GM12878 (cell line): ENCODE data around the gene PTBP3. TPM values are rescaled to one million over a fixed set of nuclear protein-coding genes. Genes with fewer than 3 reads are reported as not detected.

Source experiments
- ATAC-seq: fragments of 200-7000 bp; cut with Tn5 transposase; 3 replicates; pipeline ENCODE4 v1.9.1; 2020; ENCODE audit warnings: mild to moderate bottlenecking, moderate library complexity
- BruUV-seq: library from RNA; stranded (reverse); fragments of 400-500 nt; replicated peaks from 2 replicates; lab custom pipeline; 2021; lab: Mats Ljungman, UMichigan
- CTCF ChIA-PET: fragments of 300-600 bp; sonication (Branson Sonifier 250); formaldehyde crosslinking; extraction: SDS; loops from one replicate; lab custom pipeline; 2021; ENCODE audit warnings: inconsistent platforms; lab: Yijun Ruan, JAX
- POLR2A ChIA-PET: fragments of 350-600 bp; formaldehyde crosslinking; extraction: SDS; loops from one replicate; lab custom pipeline; 2021; ENCODE audit warnings: inconsistent platforms; lab: Charles Lee
- RAD21 ChIA-PET: fragments of 300-600 bp; sonication (Branson Sonifier 250); formaldehyde crosslinking; loops from one replicate; lab custom pipeline; 2023; ENCODE audit warnings: antibody characterized with exemption; ENCODE audit not compliant: unreplicated experiment; lab: Charles Lee
- SMC1A ChIA-PET: fragments of 300-600 bp; sonication (Branson Sonifier 250); formaldehyde crosslinking; loops from one replicate; lab custom pipeline; 2023; ENCODE audit not compliant: unreplicated experiment, uncharacterized antibody; lab: Charles Lee
- DNase-seq: peaks from one replicate; pipeline ENCODE4 v3.0.0-alpha.2; 2011; ENCODE audit warnings: low read depth, low spot score
- FAIRE-seq: peaks from 3 replicates; lab custom pipeline; 2011; peaks lifted over from hg19 to GRCh38; lab: Jason Lieb, UNC
- H2AFZ ChIP-seq: 2 replicates; pipeline ENCODE4 v1.6.0; 2011; ENCODE audit warnings: low read depth, low read length, control low read depth; ENCODE audit not compliant: control insufficient read depth
- H3K27ac ChIP-seq: 2 replicates; pipeline ENCODE4 v1.5.1; 2011; ENCODE audit warnings: control low read depth; ENCODE audit not compliant: control insufficient read depth, insufficient read depth
- H3K27me3 ChIP-seq, 2 experiments: replicated peaks in 1 of 2; 2 replicates each; pipeline versions ENCODE4 v1.6.0 to v1.6.1; 2011; ENCODE audit warnings: low read length in 1 of 2; ENCODE audit not compliant: control insufficient read depth in 2 of 2, insufficient read depth in 2 of 2
- H3K36me3 ChIP-seq, 2 experiments: 2 replicates each; pipeline ENCODE4 v1.5.1; 2011; ENCODE audit warnings: low read length in 1 of 2; ENCODE audit not compliant: control insufficient read depth in 2 of 2, insufficient read depth in 2 of 2
- H3K4me1 ChIP-seq: 2 replicates; pipeline ENCODE4 v1.6.1; 2011; ENCODE audit warnings: mild to moderate bottlenecking, low read length, moderate library complexity, mixed read lengths; ENCODE audit not compliant: control insufficient read depth, insufficient read depth
- H3K4me2 ChIP-seq: 2 replicates; pipeline ENCODE4 v1.6.0; 2011; ENCODE audit warnings: control low read depth; ENCODE audit not compliant: control insufficient read depth, insufficient read depth
- H3K4me3 ChIP-seq: fragments of 200-600 bp; sonication (generic); 2 replicates; pipeline ENCODE4 v1.5.1; 2016
- H3K79me2 ChIP-seq: 2 replicates; pipeline ENCODE4 v1.6.0; 2011; ENCODE audit warnings: low read length; ENCODE audit not compliant: control insufficient read depth, insufficient read depth
- H3K9ac ChIP-seq: 2 replicates; pipeline ENCODE4 v1.8.0; 2011; ENCODE audit warnings: low read length, control low read depth, mixed read lengths; ENCODE audit not compliant: control insufficient read depth, insufficient read depth
- H3K9me3 ChIP-seq: replicated peaks from 3 replicates; pipeline ENCODE4 v1.5.1; 2011; ENCODE audit warnings: mild to moderate bottlenecking, low read length; ENCODE audit not compliant: control insufficient read depth, insufficient read depth
- H4K20me1 ChIP-seq: 2 replicates; pipeline ENCODE4 v1.6.0; 2011; ENCODE audit not compliant: control insufficient read depth, insufficient read depth
- BCL11A ChIP-seq: IDR thresholded peaks from 2 replicates; pipeline ENCODE4 v1.6.1; 2011; ENCODE audit warnings: low read depth, low read length
- EGR1 ChIP-seq, 2 experiments: IDR thresholded peaks; 1 replicate in 1 of 2; 2 replicates in 1 of 2; pipeline ENCODE4 v1.6.1; 2011 to 2012; ENCODE audit warnings: low read depth in 2 of 2, low read length in 2 of 2, borderline replicate concordance in 1 of 2, mild to moderate bottlenecking in 1 of 2, moderate library complexity in 1 of 2
- EP300 ChIP-seq, 2 experiments: fragments of 150-350 bp in 1 of 2; IDR thresholded peaks; 2 replicates each; pipeline ENCODE4 v1.6.1; 2011 to 2012; ENCODE audit warnings: low read depth in 2 of 2, low read length in 2 of 2, borderline replicate concordance in 1 of 2, improper control_type of control experiment in 1 of 2, inconsistent platforms in 1 of 2; ENCODE audit not compliant: control insufficient read depth in 1 of 2
- JUNB ChIP-seq: IDR thresholded peaks from 2 replicates; pipeline ENCODE4 v1.6.1; 2016; ENCODE audit warnings: antibody characterized with exemption, mild to moderate bottlenecking
- MYC ChIP-seq: IDR thresholded peaks from 2 replicates; pipeline ENCODE4 v1.6.1; 2011; ENCODE audit warnings: mild to moderate bottlenecking, low read length, moderate library complexity, inconsistent platforms; ENCODE audit not compliant: insufficient read depth, insufficient replicate concordance, insufficient read length, severe bottlenecking
- WGBS: methylation state at CpG from one replicate; pipeline ENCODE4 v1.1.6; 2016; ENCODE audit warnings: low lambda C conversion rate; ENCODE audit not compliant: insufficient replicate concordance, insufficient coverage; ENCODE audit errors: missing lambda C conversion rate; 5-methylcytosine and 5-hydroxymethylcytosine counted together
- in situ Hi-C: fragments of 300-500 bp; cut with MboI; formaldehyde crosslinking; loops from 9 replicates; pipeline ENCODE4 v1.14.3; 2018; ENCODE audit warnings: mixed read lengths
- intact Hi-C: fragments of 100-400 bp; cut with micrococcal nuclease; formaldehyde crosslinking; loops from one replicate; pipeline ENCODE4 v1.14.2; 2022; ENCODE audit not compliant: unreplicated experiment
- polyA plus RNA-seq, 11 experiments: library from polyadenylated mRNA; depleted of rRNA in 4 of 11; unstranded in 6 of 11; stranded (reverse) in 5 of 11; fragments of >200 nt; fragmentation: Nextera tagmentation in 4 of 11; fragmentation: Illumina TruSeq in 1 of 11; extraction: Ambion mirVana in 4 of 11; extraction: Trizol in 1 of 11; gene quantifications; 1 replicate in 1 of 11; 2 replicates in 10 of 11; pipeline versions ENCODE4 v1.2.1 to v1.2.3, GENCODE V29; 2011 to 2016; ENCODE audit warnings: inconsistent platforms in 2 of 11, missing spikeins in 2 of 11, low read depth in 1 of 11
- total RNA-seq, 4 experiments: library from RNA; depleted of rRNA in 3 of 4; stranded (reverse); fragments of >200 nt in 3 of 4; fragmentation: Illumina TruSeq in 1 of 4; extraction: Trizol in 1 of 4; gene quantifications; 2 replicates each; pipeline versions ENCODE4 v1.2.1 to v1.2.3, GENCODE V29; 2013 to 2021
- TF ChIP-seq, protein P1 (sequence below): fragments of 450-650 bp; IDR thresholded peaks from 2 replicates; pipeline ENCODE4 v1.6.1; 2014; ENCODE audit warnings: mild to moderate bottlenecking
- TF ChIP-seq, protein P2 (sequence below): fragments of 450-650 bp; IDR thresholded peaks from 2 replicates; pipeline ENCODE4 v1.6.1; 2017; ENCODE audit warnings: antibody characterized with exemption, mild to moderate bottlenecking, moderate library complexity
- TF ChIP-seq, protein P3 (sequence below): fragments of 450-650 bp; IDR thresholded peaks from 2 replicates; pipeline ENCODE4 v1.6.1; 2017; ENCODE audit warnings: mild to moderate bottlenecking, moderate library complexity

PTBP3 gene
- total and polyA plus RNA-seq, 10 of the 15 experiments (the other 5 are each of a cell fraction or from before 2014, with no cell fraction given), result 12.5 to 104 (median 52.7) TPM

DNA sequence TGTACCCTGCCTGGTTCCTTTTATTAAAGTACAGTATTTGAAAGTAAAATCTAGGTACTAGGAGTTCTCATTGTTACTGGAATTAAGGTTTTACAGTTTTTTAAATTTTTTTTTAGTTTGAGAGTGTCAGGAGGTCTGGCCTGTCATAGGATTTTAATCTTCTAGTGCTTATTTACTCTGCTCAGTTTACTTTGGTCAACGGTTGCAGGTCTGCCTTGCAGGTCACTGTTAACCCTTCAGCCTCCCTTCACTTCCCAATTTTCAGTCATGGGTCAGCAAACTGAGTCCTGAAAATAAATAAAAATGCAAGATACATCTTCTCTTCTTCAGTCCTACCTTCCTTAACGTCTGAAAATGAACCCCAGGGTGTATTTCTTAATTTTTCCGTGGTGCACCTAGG lies 18.8 kb upstream of the PTBP3 start:
- FAIRE-seq (no peak), ATAC-seq (no peak), DNase-seq (no peak)
- Histone ChIP-seq H3K9me3 (no peaks in the 10 kb centered on the region), H3K36me3 (no peaks in the 10 kb centered on the region), H3K79me2 (no peaks in the 10 kb centered on the region), H3K9ac (no peak overlapping the region), H4K20me1 (no peaks in the 10 kb centered on the region), H3K4me1 (no peaks in the 10 kb centered on the region), H3K27me3 (no peaks in the 10 kb centered on the region), H3K4me2 (no peak overlapping the region), H3K27ac (no peak overlapping the region), H3K4me3 (no peak overlapping the region), H2AFZ (no peak overlapping the region)
- 28% methylated on average over 3 of the region's 3 CpGs for WGBS
- RAD21 ChIA-PET, result interaction anchor here (0.6 kb wide), 1 partner anchor 257 kb away, joined by 3 read pairs; no protein-coding TSS in a partner anchor
- POLR2A ChIA-PET, result no interaction called here
- CTCF ChIA-PET, result interaction anchor here (1.4 kb wide), 1 partner anchor 10 kb away, joined by 3 read pairs; no protein-coding TSS in a partner anchor
- BruUV-seq, result no TSS peak
- intact Hi-C loops (no loop called here), in situ Hi-C loops (no loop called here)
- TF ChIP-seq, protein P1, sequence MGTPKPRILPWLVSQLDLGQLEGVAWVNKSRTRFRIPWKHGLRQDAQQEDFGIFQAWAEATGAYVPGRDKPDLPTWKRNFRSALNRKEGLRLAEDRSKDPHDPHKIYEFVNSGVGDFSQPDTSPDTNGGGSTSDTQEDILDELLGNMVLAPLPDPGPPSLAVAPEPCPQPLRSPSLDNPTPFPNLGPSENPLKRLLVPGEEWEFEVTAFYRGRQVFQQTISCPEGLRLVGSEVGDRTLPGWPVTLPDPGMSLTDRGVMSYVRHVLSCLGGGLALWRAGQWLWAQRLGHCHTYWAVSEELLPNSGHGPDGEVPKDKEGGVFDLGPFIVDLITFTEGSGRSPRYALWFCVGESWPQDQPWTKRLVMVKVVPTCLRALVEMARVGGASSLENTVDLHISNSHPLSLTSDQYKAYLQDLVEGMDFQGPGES, result no peak
- no peak for TF ChIP-seq JUNB
- TF ChIP-seq BCL11A, result no peak
- TF ChIP-seq, protein P2, sequence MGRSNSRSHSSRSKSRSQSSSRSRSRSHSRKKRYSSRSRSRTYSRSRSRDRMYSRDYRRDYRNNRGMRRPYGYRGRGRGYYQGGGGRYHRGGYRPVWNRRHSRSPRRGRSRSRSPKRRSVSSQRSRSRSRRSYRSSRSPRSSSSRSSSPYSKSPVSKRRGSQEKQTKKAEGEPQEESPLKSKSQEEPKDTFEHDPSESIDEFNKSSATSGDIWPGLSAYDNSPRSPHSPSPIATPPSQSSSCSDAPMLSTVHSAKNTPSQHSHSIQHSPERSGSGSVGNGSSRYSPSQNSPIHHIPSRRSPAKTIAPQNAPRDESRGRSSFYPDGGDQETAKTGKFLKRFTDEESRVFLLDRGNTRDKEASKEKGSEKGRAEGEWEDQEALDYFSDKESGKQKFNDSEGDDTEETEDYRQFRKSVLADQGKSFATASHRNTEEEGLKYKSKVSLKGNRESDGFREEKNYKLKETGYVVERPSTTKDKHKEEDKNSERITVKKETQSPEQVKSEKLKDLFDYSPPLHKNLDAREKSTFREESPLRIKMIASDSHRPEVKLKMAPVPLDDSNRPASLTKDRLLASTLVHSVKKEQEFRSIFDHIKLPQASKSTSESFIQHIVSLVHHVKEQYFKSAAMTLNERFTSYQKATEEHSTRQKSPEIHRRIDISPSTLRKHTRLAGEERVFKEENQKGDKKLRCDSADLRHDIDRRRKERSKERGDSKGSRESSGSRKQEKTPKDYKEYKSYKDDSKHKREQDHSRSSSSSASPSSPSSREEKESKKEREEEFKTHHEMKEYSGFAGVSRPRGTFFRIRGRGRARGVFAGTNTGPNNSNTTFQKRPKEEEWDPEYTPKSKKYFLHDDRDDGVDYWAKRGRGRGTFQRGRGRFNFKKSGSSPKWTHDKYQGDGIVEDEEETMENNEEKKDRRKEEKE, result no peak
- TF ChIP-seq, protein P3, sequence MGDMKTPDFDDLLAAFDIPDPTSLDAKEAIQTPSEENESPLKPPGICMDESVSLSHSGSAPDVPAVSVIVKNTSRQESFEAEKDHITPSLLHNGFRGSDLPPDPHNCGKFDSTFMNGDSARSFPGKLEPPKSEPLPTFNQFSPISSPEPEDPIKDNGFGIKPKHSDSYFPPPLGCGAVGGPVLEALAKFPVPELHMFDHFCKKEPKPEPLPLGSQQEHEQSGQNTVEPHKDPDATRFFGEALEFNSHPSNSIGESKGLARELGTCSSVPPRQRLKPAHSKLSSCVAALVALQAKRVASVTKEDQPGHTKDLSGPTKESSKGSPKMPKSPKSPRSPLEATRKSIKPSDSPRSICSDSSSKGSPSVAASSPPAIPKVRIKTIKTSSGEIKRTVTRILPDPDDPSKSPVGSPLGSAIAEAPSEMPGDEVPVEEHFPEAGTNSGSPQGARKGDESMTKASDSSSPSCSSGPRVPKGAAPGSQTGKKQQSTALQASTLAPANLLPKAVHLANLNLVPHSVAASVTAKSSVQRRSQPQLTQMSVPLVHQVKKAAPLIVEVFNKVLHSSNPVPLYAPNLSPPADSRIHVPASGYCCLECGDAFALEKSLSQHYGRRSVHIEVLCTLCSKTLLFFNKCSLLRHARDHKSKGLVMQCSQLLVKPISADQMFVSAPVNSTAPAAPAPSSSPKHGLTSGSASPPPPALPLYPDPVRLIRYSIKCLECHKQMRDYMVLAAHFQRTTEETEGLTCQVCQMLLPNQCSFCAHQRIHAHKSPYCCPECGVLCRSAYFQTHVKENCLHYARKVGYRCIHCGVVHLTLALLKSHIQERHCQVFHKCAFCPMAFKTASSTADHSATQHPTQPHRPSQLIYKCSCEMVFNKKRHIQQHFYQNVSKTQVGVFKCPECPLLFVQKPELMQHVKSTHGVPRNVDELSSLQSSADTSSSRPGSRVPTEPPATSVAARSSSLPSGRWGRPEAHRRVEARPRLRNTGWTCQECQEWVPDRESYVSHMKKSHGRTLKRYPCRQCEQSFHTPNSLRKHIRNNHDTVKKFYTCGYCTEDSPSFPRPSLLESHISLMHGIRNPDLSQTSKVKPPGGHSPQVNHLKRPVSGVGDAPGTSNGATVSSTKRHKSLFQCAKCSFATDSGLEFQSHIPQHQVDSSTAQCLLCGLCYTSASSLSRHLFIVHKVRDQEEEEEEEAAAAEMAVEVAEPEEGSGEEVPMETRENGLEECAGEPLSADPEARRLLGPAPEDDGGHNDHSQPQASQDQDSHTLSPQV, result no peak
- TF ChIP-seq EP300 (IDR thresholded peaks at IDR 0.05; ENCODE audit: borderline replicate concordance in 1 of 2, control insufficient read depth in 1 of 2, low read depth in 2 of 2, low read length in 2 of 2), result no peak
- TF ChIP-seq MYC, result no peak
- no peak for TF ChIP-seq EGR1 (IDR thresholded peaks at IDR 0.05; ENCODE audit: borderline replicate concordance in 1 of 2, low read depth in 2 of 2, low read length in 2 of 2)
- SMC1A ChIA-PET, result interaction anchor here (0.6 kb wide), 1 partner anchor 9 kb away, joined by 3 read pairs; no protein-coding TSS in a partner anchor
